NCI-H82 treated with DMSO at 0.1 percent for 48 hours (cell line): Measurements from ENCODE around the gene TPO.
"Not testable (repeated sequence)": the region's sequence is repeated elsewhere in the genome, so short reads cannot be mapped to it uniquely, and the experiment has no call there.

Experiments used
- DNase-seq: peaks from one replicate; lab custom pipeline; 2025; ENCODE audit not compliant: unreplicated experiment; lab: John Stamatoyannopoulos, UW

Gene TPO

DNA sequence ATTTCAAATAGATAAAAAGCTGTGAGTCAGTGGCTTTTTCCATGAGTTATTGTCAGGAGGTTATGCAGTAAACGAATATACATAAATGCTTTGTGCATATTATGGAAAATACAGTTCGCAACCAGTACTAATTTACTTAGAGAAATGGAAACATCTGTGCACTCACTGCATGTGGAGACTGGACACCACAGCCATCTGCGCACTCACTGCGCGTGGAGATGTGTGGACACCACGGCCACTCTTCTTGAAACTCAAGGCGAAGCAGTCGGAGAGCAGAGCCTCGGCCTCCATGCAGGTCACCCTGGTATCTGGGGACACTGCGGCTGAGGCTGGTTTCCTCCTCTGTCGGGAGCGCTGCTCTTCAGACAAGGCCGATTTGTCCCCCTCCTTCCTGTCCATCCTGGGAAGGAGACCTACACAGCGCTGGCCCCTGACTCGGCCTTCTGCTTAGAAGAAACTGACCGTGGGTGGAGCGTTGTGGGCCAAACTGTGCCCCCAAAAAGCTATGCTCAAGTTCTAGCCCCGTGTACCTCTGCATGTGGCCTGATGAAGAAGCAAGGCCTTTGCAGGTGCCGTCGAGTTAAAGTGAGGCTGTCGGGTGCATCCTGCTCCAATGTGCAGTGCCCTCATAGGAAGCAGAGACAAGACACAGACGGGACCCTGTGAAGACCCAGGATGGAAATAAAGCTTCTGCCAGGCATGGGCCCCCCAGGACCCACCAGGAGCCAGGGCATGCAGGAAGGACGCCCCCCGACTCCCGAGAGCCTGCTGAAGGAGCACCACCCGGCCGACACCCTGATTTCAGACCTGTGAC is 88.0 kb downstream of the TPO start:
- DNase-seq = no peak

- DNase-seq = no peak
Measured at GRCh38 chr2:1501991-1502390, 88.7 kb downstream of the TPO start.

- no peak for DNase-seq
Measured at GRCh38 chr2:1502891-1503304, 89.6 kb downstream of the TPO start.

- no peak for DNase-seq
Measured at GRCh38 chr2:1503471-1504310, 90.4 kb downstream of the TPO start.

GRCh38 chr2:1504311-1504750 is 91.1 kb downstream of the TPO start:
- DNase-seq = no peak

- DNase-seq = no peak
Measured at GRCh38 chr2:1505031-1505441, 91.8 kb downstream of the TPO start.

DNA sequence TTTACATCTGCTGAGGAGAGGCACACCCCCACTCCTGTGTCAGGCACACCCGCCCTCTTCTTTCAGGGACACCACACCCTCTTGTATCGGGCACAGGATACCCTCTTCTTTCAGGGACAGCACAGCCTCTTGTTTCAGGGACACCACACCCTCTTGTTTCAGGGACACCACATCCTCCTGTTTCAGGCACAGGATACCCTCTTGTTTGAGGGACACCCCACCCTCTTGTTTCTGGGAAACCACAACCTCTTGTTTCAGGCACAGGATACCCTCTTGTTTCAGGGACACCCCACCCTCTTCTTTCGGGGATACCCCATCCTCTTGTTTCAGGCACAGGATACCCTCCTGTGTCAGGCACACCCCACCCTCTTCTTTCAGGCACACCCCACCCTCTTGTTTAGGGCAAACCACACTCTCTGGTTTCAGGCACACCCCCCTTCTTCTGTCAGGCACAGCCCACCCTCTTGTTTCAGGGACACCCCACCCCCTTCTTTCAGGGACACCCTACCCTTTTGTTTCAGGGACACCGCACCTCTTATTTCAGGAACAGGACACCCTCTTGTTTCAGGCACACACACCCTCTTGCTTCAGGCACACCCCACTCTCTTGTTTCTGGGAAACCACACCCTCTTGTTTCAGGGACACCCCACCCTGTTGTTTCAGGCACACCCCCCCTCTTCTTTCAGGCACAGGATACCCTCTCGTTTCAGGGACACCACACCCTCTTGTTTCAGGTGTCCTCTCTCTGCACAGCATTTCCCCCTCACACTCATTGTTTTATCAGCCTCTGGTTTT is 96.2 kb downstream of the TPO start:
- no peak for DNase-seq

DNA sequence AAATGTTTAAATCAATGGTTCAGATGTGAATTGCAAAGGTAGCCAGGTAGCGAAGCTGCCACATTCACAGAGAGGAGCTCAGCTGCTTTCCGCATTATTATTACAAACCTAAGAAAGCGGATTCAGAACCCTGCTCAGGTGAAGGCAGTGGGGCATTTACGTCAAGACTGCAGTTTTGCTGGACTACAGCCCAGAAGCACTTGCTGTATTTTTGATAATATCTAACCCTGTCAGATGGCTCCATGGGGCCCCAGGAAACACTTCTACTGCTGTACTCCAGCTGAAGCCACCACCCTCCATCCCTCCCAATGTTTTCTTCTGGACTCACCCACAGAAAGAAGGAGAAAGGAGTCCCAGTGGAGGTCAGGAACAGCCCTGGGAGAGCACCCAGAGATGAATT is 96.9 kb downstream of the TPO start:
- no peak for DNase-seq

DNA sequence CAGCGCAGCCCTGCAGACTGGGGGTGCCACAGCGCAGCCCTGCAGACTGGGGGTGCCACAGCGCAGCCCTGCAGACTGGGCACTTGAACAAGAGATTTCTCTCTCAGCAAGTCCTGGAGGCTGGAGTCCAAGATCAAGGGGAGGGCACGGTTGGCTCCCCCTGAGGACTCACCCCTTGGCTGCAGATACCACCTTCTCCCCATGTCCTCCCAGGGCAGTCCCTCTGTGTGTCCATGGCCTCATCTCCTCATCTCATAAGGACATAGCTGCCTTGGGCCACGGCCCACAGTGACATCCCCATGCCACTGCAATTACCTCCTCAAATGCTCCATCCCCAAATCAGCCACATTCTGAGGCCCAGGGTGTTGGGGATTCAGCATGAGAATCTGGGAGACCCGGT is 98.2 kb downstream of the TPO start:
- DNase-seq = no peak

GRCh38 chr2:1512321-1513289 is 99.3 kb downstream of the TPO start:
- DNase-seq = no peak

DNA sequence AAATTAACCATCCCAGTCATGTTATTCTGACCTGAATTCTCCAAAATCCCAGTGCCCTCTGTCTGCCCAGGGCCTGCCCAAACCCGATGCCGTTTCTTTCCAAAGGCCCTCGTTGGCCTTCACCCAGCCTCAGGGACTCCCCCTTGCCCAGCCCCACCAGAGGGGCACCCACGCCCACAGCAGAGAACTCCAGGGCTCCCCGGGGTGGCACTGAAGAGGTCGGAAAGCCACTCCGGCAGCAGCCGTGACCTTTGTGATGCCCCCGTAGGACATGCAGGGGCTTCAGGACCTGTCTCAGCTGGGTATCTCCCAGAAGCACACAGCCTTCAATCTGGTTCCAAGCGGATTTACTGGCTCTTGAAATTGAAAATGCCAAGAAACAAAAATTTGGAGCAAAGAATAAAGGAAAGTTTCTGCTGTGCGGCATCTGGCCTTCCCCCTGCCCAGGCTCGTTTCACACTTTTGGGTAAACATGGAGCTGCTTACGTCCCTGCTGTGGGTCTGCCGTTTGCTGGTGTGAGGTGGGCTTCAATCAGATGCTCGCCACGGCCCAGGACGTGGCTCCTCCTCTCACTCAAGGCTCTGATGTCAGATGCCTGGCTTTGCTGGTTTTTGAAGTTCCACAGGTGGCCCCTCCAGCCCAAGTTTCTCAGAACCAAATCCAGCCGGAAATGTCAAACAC is 101.3 kb downstream of the TPO start:
- DNase-seq = no peak

DNA sequence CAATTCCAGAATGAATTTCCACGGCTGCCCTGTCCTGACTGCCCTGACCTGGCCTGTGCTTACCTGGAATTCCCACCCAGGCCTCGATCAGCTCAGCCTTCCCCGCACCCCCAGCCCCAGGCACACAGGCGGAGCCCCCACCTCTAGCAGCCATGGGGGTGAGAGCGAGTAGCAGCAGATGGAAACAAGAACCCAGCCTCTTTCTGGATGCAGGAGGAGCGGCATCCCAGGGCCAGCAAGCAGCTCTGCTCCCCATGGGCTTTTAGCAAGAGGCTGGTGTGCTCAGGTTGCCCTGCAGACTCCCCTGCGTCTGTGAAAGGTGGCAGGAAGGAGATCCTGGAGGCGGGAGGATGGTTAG is 101.8 kb downstream of the TPO start:
- DNase-seq = no peak

GRCh38 chr2:1515986-1516797 is 102.9 kb downstream of the TPO start:
- DNase-seq = no peak

DNA sequence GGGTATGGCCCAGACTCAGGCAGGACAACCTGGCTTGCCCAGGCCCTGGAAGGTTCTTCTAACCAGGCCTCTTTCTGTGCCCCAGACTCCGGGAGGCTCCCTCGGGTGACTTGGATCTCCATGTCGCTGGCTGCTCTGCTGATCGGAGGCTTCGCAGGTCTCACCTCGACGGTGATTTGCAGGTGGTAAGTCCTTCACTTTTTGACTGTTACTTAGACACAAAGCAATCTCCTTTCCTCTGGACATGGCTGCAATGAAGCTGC is 103.5 kb downstream of the TPO start:
- DNase-seq = no peak

- not testable (repeated sequence) for DNase-seq
Measured at GRCh38 chr2:1517291-1517690, 104.0 kb downstream of the TPO start.

DNA sequence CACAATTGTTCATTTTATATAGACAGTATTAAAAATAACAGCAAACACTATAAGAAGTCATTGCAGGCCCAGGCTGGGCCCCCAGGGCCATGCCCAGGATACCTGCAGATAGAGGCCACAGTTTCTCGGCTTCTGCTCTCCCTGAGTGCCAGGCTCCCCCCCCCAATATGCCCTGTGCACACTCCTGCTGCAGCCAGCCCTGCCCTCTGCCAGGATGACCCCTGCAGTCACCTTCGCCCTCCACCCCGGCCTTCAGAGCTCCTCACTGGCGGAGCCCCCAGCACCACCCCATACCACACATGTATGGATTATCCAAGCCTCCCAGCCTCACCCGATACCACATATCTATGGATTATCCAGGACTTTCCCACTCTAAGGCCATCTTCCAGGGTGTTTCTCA is 104.5 kb downstream of the TPO start:
- DNase-seq = no peak

DNA sequence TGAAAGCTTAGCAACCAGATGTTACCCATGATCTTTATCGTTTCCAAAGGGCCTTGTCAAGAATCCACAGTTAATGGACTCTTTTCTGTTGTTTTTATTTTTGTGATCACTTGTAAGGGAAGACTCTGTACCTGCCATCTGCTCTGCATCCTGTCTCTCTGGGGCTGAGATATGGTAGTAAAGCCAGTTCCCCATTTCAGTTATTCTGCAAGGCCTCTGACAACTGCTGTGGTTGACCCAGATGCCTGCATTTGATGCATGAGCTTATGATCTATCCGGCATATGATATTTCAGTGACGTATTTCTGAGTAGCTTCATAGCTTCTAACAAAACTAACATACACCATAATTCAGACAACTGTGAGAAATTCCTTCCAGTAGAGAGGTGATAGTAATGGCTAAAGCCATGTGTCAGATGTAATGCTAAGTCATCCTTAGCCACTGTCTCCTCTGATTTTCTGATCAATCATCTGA is 105.1 kb downstream of the TPO start:
- no peak for DNase-seq

GRCh38 chr2:1518867-1519530 is 105.7 kb downstream of the TPO start:
- DNase-seq = no peak
